Measurements from ENCODE around the gene KATNB1. TPM values are rescaled to one million over a fixed set of nuclear protein-coding genes. Genes with fewer than 3 reads are reported as not detected.
A peak's percentile ranks its signal among the peaks of the same experiment; 100 is the strongest.

The KATNB1 gene
- total RNA-seq, 1 donor from 2014 or later = 34.7 TPM

DNA sequence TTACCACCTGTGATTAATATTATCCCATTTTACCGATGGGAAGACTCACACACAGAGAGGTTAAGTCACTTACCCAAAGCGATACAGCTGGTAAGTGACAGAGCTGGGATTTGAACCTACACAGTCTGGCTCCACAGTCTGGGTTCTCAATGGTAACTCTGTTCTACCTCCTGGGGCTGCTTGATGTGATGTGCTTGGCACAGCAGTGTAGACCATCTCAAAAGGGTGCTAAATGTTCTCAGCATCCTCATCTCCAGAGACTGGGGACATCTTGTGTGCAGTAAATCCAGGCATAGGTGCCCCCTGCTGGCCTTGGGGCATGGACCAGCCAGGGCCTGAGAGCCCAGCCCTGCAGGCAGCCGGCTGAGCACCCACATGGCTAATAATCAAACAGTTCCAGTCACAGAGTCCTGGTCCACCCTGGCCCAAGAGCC, 15.4 kb upstream of the KATNB1 start:
- TF ChIP-seq, protein P1, sequence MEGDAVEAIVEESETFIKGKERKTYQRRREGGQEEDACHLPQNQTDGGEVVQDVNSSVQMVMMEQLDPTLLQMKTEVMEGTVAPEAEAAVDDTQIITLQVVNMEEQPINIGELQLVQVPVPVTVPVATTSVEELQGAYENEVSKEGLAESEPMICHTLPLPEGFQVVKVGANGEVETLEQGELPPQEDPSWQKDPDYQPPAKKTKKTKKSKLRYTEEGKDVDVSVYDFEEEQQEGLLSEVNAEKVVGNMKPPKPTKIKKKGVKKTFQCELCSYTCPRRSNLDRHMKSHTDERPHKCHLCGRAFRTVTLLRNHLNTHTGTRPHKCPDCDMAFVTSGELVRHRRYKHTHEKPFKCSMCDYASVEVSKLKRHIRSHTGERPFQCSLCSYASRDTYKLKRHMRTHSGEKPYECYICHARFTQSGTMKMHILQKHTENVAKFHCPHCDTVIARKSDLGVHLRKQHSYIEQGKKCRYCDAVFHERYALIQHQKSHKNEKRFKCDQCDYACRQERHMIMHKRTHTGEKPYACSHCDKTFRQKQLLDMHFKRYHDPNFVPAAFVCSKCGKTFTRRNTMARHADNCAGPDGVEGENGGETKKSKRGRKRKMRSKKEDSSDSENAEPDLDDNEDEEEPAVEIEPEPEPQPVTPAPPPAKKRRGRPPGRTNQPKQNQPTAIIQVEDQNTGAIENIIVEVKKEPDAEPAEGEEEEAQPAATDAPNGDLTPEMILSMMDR (conservative IDR thresholded peaks at IDR 0.05; ENCODE audit: low read depth, low read length) = peak; percentile 93
- no peak for DNase-seq (ENCODE audit: low read depth)
- H3K4me3 ChIP-seq (ENCODE audit: low read depth, low read length) = no peak overlapping the region

DNA sequence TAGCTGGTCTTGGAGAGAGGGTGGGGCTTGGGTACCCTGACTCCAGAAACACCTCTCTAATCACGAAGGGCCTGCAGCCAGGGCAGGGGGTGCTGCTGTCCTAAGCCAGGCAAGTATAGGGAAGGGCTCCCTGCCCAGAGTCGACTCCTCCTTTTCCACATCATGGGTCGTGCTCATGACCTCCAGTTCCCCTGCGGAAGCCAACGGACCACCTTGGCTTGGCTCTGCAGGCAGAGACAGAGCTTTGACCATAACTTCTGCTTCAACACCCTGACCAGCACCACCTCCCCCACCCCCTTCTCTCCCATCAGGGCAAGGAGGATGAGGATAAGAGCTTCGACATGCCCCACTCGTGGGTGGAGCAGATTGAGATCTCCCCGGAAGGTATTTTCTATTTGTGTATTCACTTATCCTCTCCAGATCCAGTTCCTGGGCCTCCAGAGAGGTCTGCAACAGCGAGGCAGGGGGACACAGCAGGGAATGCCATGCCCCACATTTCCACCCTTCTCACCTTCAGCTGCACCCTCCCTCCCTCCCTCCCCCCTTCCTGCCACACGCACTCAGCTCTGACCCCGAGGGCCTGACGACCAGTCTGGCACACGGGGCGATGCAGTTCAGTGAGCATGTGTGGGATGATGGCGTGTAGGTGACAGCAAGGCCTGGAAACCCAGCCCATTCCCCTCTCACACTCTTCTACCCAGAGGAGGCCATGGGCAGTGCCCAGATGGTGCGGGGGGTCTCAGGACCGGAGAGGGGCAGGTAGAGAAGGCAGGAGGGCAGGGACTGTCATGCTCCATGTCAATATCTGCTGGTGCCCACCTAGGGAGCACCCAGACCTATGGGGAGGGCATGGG, 14.0 kb upstream of the KATNB1 start:
- DNase-seq (ENCODE audit: low read depth) = no peak
- TF ChIP-seq, protein P1 (conservative IDR thresholded peaks at IDR 0.05; ENCODE audit: low read depth, low read length) = no peak

DNA sequence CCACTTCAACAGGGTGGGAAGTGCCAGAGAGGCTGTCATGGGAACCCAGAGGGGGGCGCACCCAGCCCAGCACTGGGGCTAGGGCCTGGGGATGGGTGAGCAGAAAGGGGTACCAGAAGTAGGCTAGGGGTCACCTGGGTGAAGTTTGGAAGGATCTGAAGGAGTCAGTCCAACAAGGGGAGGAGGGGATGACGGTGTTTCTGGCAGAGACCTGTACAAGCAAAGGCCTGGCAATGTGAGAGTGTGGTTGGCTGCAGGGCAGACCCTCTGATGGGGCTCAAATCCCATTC, 13.4 kb upstream of the KATNB1 start:
- DNase-seq (ENCODE audit: low read depth) = no peak
- H3K4me3 ChIP-seq (ENCODE audit: low read depth, low read length) = no peak overlapping the region
- TF ChIP-seq, protein P1 (conservative IDR thresholded peaks at IDR 0.05; ENCODE audit: low read depth, low read length) = peak; percentile 32

More for the DNA sequence above, 14.0 kb upstream of the KATNB1 start:
- no peak overlapping the region for H3K4me3 ChIP-seq (ENCODE audit: low read depth, low read length)

DNA sequence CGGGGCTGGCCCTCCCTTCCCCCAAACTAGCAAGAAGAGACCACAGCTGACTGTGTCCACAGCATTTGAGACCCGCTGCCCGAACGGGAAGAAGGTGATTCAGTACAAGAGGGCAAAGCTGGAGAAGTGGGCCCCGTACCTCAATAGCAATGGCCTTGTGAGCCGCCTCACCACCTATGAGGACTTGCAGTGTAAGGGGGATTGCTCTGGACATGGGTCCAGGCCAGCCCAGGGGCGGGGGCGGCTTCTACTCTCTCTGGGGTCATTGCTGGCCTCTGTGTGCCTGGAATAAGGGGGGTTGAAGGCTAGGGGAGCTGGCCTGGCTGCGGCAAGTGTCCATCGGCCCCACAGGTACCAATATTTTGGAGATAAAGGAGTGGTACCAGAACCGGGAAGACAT, 12.9 kb upstream of the KATNB1 start:
- TF ChIP-seq, protein P1 (conservative IDR thresholded peaks at IDR 0.05; ENCODE audit: low read depth, low read length) = no peak
- DNase-seq (ENCODE audit: low read depth) = no peak
- no peak overlapping the region for H3K4me3 ChIP-seq (ENCODE audit: low read depth, low read length)

DNA sequence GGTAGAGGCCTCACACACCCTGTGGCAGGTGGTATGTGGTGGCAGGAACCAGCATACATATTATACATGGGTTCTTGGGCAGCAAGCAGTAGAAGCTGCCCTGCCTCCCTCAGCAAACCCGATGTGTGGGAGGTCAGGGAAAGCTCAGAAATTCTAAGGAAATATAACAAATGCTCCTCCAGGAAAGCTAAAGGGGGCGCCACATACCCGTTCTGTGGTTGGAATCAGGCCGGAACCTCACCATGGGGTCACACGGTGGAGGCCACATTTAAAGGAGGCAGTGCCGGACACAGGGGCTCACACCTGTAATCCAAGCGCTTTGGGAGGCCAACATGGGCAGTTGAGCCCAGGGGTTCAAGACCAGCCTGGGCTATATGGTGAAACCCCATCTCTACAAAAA, 12.4 kb upstream of the KATNB1 start:
- H3K4me3 ChIP-seq (ENCODE audit: low read depth, low read length) = no peak overlapping the region
- TF ChIP-seq, protein P1 (conservative IDR thresholded peaks at IDR 0.05; ENCODE audit: low read depth, low read length) = peak; percentile 55
- DNase-seq (ENCODE audit: low read depth) = no peak

DNA sequence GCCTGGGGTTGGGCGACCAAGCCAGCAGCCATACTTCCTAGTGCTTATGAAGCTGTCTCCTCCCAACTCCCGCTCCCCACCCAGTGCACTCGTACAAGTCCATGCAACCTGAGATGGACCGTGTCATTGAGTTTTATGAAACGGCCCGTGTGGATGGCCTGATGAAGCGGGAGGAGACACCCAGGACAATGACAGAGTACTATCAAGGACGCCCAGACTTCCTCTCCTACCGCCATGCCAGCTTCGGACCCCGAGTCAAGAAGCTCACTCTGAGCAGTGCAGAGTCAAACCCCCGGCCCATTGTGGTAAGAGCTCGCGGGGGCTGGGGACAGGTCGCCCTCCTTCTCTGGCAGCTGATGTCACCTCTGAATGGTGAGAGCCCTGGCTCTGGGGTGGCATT, 11.0 kb upstream of the KATNB1 start:
- TF ChIP-seq, protein P1 (conservative IDR thresholded peaks at IDR 0.05; ENCODE audit: low read depth, low read length) = no peak
- H3K4me3 ChIP-seq (ENCODE audit: low read depth, low read length) = no peak overlapping the region
- no peak for DNase-seq (ENCODE audit: low read depth)

DNA sequence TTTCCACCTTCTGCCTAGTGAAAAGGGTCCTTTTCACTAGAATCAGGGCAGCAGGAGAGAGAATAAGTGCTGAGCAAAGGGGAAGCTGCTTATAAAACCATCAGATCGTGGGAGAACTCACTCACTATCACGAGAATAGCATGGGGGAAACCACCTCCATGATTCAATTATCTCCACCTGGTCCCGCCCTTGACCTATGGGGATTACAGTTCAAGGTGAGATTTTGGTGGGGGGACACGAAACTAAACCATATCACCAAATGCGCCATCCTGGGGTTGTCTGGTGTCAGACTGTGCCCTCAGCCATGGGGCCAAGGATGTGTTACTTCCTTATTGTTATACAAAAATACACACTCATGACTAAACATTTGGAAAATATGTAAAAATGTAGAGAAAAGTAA, 10.4 kb upstream of the KATNB1 start:
- TF ChIP-seq, protein P1 (conservative IDR thresholded peaks at IDR 0.05; ENCODE audit: low read depth, low read length) = no peak
- no peak for DNase-seq (ENCODE audit: low read depth)
- H3K4me3 ChIP-seq (ENCODE audit: low read depth, low read length) = no peak overlapping the region

Data from epithelial cell of proximal tubule (primary cell).